Measurements from ENCODE around the gene AFF4.
A peak's percentile ranks its signal among the peaks of the same experiment; 100 is the strongest.

Gene AFF4

GRCh38 chr5:132850066-132850465 is 113.4 kb downstream of the AFF4 start:
- no peak for DNase-seq (ENCODE audit: extremely low read depth, low read depth)
- TF ChIP-seq CTCF (IDR thresholded peaks at IDR 0.05; ENCODE audit: low read depth, low read length): no peak

GRCh38 chr5:132849347-132849746 is 114.1 kb downstream of the AFF4 start:
- no peak for DNase-seq (ENCODE audit: extremely low read depth, low read depth)
- TF ChIP-seq CTCF (IDR thresholded peaks at IDR 0.05; ENCODE audit: low read depth, low read length): no peak

GRCh38 chr5:132848270-132848669 is 115.2 kb downstream of the AFF4 start:
- no peak for TF ChIP-seq CTCF (IDR thresholded peaks at IDR 0.05; ENCODE audit: low read depth, low read length)
- no peak for DNase-seq (ENCODE audit: extremely low read depth, low read depth)

DNA sequence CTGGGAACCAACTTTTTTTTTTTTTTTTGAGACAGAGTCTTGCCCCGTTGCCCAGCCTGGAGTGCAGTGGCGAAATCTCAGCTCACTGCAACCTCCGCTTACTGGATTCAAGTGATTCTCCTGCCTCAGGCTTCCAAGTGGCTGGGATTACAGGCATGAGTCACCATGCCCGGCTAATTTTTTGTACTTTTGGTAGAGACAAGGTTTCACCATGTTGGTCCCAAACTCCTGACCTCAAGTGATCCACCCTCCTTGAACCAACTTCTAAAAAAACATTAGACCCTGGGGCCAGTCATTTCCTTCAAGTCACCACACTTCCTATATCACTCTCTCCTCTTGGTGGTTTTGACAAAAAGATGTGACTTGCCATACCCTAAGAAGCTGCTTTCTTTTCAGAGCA is 122.1 kb downstream of the AFF4 start:
- DNase-seq (ENCODE audit: extremely low read depth, low read depth): peak; percentile 20
- TF ChIP-seq CTCF (IDR thresholded peaks at IDR 0.05; ENCODE audit: low read depth, low read length): no peak

- DNase-seq (ENCODE audit: extremely low read depth, low read depth): no peak
- TF ChIP-seq CTCF (IDR thresholded peaks at IDR 0.05; ENCODE audit: low read depth, low read length): no peak
Measured at GRCh38 chr5:132840896-132841295, 122.5 kb downstream of the AFF4 start.

GRCh38 chr5:132840313-132840712 is 123.1 kb downstream of the AFF4 start:
- no peak for TF ChIP-seq CTCF (IDR thresholded peaks at IDR 0.05; ENCODE audit: low read depth, low read length)
- DNase-seq (ENCODE audit: extremely low read depth, low read depth): no peak

DNA sequence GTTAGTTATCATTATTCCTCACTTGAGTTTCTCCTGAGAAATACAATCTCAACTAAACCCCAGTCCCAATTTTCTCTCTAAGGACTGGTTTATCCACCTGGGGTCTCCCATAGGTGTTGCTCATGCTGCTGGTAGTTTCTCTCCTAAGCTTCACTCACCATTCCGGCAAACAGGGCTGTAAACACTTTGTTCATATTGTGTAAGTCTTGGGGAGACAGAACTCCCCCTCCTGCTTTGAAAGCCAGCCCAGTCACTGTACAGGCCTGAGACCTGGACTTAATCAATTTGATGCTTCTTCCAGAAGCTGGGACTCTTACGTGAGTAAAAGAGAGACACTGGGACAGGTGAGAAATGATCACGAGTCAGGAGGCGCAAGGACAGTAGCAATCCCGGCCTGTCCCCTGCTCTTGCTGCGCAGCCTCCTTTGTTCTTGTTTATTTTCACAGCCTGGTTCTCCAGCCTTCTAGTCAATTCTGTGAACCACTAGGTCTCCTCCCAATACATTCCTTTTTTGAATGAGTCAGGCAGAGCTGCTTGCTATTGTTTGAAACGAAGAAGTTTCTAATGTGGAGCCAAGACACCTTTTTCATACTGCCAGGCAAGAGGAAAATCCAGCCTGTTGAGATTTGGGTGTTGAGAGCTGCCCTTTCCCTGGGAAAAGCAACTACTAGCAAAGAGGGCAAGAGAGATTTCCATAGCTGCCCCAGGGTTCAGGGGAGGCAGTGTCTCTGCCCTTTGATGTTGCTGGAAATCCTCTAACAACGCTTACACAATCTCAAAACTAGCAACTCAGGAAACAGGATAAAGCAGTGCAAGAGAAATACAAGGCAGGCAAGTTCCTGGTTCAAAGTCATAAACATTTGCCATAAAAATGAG is 123.8 kb downstream of the AFF4 start:
- no peak for TF ChIP-seq CTCF (IDR thresholded peaks at IDR 0.05; ENCODE audit: low read depth, low read length)
- no peak for DNase-seq (ENCODE audit: extremely low read depth, low read depth)
